ENCODE measurements around the gene UBE2G2.

Gene UBE2G2

GRCh38 chr21:44750675-44751025, 51.0 kb downstream of the UBE2G2 start:
- DNase-seq (ENCODE audit: low read depth, low spot score): no peak

GRCh38 chr21:44749759-44750674, 51.6 kb downstream of the UBE2G2 start:
- no peak for DNase-seq (ENCODE audit: low read depth, low spot score)

DNA sequence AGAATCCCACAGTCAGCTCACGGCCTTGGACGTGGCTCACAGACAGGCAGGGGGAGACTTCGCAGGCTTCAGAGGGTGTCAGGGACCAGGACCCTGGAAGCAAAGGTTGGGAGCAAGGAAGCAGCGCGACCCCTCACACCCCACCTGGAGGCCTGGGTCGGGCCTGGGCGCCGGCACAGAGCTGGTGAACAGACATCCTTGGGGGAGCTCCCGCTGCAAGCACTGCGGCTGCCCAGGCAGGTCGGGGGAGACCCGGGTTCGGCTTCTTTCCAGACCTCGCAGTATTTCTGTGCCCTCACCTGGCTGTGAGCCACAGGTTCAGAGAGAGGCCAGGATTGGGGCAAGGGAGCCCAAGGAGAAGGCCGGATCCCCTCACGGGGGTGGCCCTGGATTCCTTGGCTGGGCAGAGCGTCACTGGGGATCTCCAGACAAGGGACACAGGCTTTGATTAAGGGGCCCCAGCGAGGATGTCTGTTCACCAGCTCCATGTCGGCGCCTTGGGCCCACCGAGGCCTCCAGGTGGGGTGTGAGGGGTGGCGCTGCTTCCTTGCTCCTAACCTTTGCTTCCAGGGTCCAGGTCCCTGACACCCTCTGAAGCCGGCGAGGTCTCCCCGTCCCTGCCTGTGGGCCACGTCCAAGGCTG, 52.4 kb downstream of the UBE2G2 start:
- DNase-seq (ENCODE audit: low read depth, low spot score): no peak

GRCh38 chr21:44748621-44749020, 53.0 kb downstream of the UBE2G2 start:
- no peak for DNase-seq (ENCODE audit: low read depth, low spot score)

- DNase-seq (ENCODE audit: low read depth, low spot score): no peak
Measured at GRCh38 chr21:44742418-44743153, 59.0 kb downstream of the UBE2G2 start.

- DNase-seq (ENCODE audit: low read depth, low spot score): no peak
Measured at GRCh38 chr21:44741921-44742320, 59.7 kb downstream of the UBE2G2 start.

DNA sequence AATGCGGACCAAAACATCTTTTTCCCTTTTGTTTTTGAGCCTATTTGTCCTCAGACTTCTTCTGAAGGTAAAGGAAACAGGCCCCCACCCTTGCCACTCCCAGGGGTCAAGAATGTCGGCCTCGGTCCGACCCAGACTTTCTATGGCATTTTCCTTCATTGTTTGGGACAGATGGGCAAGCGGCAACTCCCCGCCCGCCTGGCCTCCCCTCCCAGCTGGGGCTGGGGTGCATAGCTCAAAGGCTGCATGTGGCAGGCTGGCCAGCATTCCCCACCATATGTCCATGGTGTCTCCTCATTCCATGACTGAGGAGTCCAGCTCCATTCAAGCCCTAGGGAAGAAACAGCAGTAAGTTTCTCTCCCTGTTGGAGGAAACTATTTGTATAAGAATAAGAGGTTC, 60.9 kb downstream of the UBE2G2 start:
- no peak for DNase-seq (ENCODE audit: low read depth, low spot score)

DNA sequence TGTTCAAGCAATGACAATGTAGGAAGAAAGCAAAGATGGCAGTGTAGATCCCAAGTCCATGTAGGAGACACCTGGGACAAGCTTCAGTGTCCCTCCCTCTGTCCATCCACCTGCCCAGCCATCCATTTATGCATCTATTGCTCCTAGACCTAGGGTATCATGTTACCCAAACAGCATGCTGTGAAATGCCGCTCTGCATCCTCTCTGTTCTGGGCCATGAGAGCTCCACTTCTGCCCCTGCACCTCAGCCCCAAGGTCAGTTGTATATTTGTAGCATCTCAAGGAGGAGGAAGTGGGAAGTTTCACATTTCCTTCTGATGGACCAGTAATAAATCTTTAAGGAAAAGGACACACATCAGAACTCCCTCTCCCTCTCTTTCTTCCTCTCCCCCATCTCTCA, 62.3 kb downstream of the UBE2G2 start:
- no peak for DNase-seq (ENCODE audit: low read depth, low spot score)

DNA sequence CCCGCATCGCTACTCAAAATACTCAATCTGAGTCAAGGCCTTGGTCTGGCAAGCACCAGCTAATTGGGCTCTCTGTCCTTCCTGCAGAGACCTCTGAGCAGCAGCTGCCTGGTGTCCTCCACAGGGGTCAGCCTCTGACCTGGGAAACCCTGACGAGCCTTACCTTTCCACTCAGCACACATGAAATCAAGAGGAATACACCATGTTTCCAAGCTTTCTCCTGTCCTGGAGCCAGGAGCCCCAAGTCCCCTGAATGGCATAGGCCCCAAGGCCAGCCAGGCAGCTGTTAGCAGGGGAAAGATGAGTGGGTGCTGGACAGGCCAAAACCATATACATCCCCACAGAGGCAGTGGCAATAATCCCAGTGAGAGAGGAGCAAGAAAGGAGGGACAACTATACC, 63.0 kb downstream of the UBE2G2 start:
- DNase-seq (ENCODE audit: low read depth, low spot score): no peak

GRCh38 chr21:44737706-44738354, 63.8 kb downstream of the UBE2G2 start:
- no peak for DNase-seq (ENCODE audit: low read depth, low spot score)

- no peak for DNase-seq (ENCODE audit: low read depth, low spot score)
Measured at GRCh38 chr21:44736291-44737004, 65.2 kb downstream of the UBE2G2 start.

DNA sequence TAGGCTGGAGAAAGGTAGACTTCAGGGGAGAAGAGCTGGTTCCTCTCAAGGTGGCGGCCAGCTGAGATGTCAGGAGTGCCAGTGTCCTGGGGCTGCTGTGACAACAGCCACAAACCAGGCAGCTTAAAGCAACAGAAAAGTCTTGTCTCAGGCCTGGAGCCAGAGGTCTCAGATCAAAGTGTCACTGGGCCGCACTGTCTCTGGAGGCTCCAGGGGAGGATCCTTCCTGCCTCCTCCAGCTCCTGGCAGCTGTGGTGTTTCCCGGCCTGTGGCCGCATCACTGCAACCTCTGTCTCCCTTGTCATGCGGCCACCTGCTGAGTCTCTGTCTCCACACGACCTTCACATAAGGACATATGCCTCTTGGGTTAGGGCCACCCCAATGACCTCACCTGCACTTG, 65.8 kb downstream of the UBE2G2 start:
- no peak for DNase-seq (ENCODE audit: low read depth, low spot score)

- DNase-seq (ENCODE audit: low read depth, low spot score): no peak
Measured at GRCh38 chr21:44734841-44735240, 66.8 kb downstream of the UBE2G2 start.

DNA sequence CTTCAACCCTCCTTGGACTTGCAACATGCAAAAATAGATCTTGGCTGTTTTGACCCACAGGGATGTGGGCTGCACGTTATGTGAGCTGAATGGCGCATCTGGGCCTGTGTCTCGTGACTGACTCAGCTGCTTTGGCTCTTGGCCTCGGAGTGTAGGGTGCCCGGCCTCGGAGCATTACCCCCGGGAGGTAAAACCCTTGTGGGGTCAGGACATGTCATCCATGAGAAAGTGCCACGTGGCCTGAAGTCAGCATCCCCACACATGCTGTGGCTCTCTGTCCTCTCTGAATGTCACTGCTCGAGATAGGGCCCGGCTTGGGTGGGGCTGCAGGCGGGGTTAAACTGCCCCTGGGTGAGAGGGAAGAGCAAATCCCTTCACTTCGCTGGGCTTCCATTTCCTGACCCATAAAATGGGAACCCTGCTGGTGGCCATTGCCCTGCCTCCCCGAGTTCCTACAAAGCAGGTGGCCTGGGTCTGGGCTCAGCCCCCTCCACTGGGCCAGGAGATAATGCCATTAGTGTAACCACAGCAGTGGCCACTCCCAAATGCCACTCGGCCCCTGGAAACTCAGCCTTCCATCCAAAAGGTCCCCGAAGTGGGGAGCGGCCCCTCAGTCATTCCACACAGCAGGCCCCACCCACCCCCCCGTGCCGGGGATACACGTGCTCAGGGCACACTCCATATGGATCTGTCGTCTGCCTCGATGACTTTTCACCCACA, 67.4 kb downstream of the UBE2G2 start:
- DNase-seq (ENCODE audit: low read depth, low spot score): no peak

GRCh38 chr21:44732956-44733355, 68.7 kb downstream of the UBE2G2 start:
- no peak for DNase-seq (ENCODE audit: low read depth, low spot score)

- no peak for DNase-seq (ENCODE audit: low read depth, low spot score)
Measured at GRCh38 chr21:44732263-44732662, 69.4 kb downstream of the UBE2G2 start.

- DNase-seq (ENCODE audit: low read depth, low spot score): no peak
Measured at GRCh38 chr21:44730951-44731579, 70.6 kb downstream of the UBE2G2 start.

DNA sequence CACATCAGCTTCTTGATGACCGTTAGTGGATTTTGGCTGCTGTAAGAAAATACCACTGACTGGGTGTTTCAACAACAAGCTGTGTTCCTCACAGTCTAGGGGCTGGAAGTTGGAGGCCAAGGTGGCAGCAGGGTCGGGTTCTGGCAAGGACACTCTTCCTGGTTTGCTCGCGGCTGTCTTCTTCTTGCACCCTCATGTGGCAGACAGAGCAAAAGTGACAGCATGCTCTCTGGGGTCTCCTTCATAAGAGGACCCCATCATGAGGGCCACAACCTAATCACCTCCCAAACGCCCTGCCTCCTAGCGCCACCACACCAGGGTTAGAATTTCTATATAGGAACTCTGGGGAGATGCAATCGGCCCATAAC, 71.6 kb downstream of the UBE2G2 start:
- DNase-seq (ENCODE audit: low read depth, low spot score): no peak

DNA sequence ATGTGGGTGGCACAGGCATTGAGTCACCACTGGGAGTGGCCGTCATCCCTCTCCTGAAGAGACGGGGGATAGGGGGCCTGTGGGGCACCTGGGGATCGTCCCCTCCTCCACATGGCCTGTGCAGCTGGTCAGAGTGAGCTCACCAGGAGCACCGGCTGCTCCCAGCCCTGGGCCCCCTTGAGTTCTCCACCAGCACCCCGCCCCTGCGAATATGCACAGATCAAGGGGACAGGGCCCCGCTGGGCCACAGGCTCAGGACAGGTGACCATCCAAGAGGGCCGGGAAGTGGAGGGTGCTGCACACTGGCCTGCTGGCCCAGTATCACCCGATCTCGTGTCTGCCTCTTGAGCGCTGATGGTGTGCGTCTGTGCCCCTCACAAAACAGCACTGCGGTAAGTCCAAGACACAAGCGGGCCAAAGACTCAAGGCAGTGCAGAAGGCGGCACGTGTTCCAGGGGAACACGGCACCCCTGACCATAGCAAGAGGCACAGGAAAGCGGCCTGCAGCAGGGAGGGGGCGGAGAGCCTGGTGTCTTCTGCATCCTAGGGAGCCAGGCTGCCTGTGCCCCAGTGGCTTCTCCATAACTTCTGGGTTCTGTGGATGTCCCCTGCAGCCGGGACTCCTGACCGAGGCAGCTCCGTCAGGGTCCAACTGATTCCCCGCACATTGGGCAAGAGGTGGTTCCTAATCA, 72.1 kb downstream of the UBE2G2 start:
- DNase-seq (ENCODE audit: low read depth, low spot score): no peak

DNA sequence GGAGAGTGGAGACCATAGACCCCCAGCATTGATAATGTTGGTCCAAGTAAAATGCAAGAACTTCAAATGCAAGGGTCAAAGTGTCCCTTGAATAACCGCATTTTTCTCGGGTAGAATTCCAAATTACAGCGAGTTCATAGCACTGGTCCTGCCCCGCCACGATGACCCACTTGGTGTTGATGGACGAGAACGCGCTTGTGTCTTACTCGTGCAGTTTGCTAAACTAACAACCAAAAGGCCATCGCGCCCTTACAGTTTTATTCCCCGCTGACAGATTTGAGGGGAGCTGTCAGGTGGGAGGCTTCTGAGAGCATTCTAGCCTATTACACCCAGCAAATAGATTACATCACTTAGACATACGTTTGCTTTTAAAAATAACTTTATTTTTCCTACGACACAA, 72.9 kb downstream of the UBE2G2 start:
- no peak for DNase-seq (ENCODE audit: low read depth, low spot score)
